ENCODE data around the gene ATRX.
"Not testable (repeated sequence)": the region's sequence is repeated elsewhere in the genome, so short reads cannot be mapped to it uniquely, and the experiment has no call there.

ATRX gene

DNA sequence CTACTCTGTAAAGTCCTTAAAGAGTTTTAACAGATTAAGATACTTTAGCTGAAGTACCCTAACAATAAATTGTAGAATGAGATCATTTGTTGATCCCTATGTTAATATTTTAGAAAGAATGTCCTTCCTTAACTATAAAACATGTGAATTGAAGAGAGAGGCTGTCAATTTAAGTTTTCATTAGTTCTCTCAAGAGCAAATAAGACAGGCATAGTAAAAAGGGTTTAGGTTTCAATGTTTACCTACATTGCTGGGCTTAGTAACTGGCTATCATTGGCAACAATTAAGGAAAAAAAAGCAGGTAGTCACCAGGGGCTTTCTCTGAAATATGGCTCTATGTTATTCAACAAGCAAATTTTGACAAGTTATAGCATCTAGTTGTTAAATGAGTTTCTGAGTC, 91.5 kb downstream of the ATRX start:
- Mint-ChIP-seq H3K4me3 (no peak overlapping the region), H3K9me3 (no peaks in the 10 kb centered on the region), H3K36me3 (ENCODE audit: insufficient read depth) (peaks cover 15% of the 10 kb centered on the region), H3K4me1 (ENCODE audit: low read depth in 2 of 2) (peaks cover 0 to 14% of the 10 kb centered on the region in 2 donors), H3K27me3 (no peaks in the 10 kb centered on the region), H3K27ac (peak overlapping the region in 1 of 2 donors; percentile 93)
- DNase-seq (no peak), ATAC-seq (replicated peaks) (no peak)

DNA sequence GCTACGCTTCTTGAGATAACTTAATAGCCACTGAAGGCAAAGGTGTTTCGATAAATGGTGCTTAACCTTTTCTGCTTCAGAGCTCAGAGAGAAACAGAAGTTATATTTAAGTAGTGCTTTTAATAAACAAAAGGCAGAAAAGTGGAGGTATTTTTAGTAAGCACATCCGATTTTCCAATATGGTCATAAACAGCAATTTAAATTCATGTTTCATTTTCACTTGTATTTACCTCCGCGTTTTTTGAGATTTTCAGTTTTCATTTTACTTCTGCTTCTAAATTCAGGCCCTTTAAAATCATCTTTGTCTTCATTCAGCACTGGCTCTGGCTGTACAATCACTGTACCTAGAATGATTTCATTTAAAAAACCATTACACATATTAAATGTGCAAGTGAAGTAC, 92.4 kb downstream of the ATRX start:
- Mint-ChIP-seq H3K4me1 (ENCODE audit: low read depth in 2 of 2) (peaks cover 0 to 10% of the 10 kb centered on the region in 2 donors), H3K4me3 (no peak overlapping the region), H3K36me3 (ENCODE audit: insufficient read depth) (peaks cover 15% of the 10 kb centered on the region), H3K27me3 (no peaks in the 10 kb centered on the region), H3K27ac (peak overlapping the region; percentile 75 to 93), H3K9me3 (no peaks in the 10 kb centered on the region)
- no peak for DNase-seq
- ATAC-seq (replicated peaks) = no peak

DNA sequence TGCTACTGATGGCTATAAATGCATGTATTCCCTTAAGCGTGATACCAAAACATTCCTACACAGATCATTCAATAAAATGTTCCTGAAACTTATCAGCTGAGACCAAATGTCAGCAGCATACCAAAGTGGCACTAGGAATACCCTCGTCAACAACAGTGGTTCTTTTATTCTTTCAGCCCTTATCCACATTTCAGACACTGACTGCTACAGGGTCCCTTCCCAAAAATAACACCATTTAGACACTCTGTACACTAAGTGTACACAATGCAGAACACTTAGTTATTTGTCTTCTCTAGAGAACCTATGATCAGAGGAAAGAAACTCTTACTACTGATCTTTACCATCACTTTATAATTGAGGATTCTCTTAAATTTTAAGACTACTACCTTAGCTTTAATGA, 94.1 kb downstream of the ATRX start:
- ATAC-seq (replicated peaks) (no peak), DNase-seq (no peak)
- Mint-ChIP-seq H3K36me3 (ENCODE audit: insufficient read depth) (peaks cover 9% of the 10 kb centered on the region), H3K9me3 (no peaks in the 10 kb centered on the region), H3K4me3 (no peak overlapping the region), H3K4me1 (ENCODE audit: low read depth in 2 of 2) (peaks cover 0 to 10% of the 10 kb centered on the region in 2 donors), H3K27me3 (no peaks in the 10 kb centered on the region), H3K27ac (no peak overlapping the region)

DNA sequence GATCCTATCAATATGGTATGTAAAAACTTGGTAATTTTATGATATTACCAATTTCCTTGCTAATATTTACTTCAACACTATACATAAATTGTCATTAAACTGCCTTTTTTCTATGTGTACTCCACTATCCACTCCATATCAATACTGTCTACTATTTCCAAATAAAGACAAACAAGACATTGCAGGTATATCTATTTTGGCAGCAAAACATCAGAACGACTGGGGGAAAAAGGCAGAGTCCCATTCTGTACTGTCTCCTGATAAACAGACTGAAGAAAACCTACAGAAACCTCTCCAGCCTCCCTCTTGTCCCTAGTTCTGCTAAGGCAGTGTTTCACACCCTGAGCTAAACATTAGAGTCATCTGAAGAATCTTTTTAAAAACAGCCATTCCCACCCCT, 96.6 kb downstream of the ATRX start:
- H3K36me3 Mint-ChIP-seq (ENCODE audit: insufficient read depth) = peaks cover 18% of the 10 kb centered on the region
- no peak overlapping the region for H3K27ac Mint-ChIP-seq
- H3K4me1 Mint-ChIP-seq (ENCODE audit: low read depth in 2 of 2) = peaks cover 0 to 17% of the 10 kb centered on the region in 2 donors
- no peak overlapping the region for H3K4me3 Mint-ChIP-seq
- no peaks in the 10 kb centered on the region for H3K27me3 Mint-ChIP-seq
- DNase-seq = no peak
- no peak for ATAC-seq (replicated peaks)
- H3K9me3 Mint-ChIP-seq = no peaks in the 10 kb centered on the region

DNA sequence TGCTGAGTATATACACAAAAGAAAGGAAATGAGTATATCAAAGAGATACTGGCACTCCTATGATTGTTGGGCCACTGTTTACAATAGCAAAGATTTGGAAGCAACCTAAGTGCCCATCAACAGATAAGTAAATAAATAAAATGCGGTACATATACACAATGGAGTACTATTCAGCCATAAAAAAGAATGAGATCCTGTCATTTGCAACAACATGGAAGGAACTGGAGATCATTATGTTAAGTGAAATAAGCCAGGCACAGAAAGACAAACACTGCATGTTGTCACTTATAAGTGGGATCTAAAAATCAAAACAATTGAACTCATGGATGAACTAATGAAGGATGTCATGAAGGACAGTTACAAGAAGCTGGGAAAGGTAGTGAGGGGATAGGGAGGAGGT, 100.3 kb downstream of the ATRX start:
- not testable (repeated sequence) for H3K27me3 Mint-ChIP-seq; H3K4me3 Mint-ChIP-seq; H3K9me3 Mint-ChIP-seq; H3K27ac Mint-ChIP-seq; DNase-seq; ATAC-seq (replicated peaks)
- Mint-ChIP-seq H3K4me1 (ENCODE audit: low read depth in 2 of 2) (peaks cover 3 to 18% of the 10 kb centered on the region in 2 donors), H3K36me3 (ENCODE audit: insufficient read depth) (peaks cover 24% of the 10 kb centered on the region)

DNA sequence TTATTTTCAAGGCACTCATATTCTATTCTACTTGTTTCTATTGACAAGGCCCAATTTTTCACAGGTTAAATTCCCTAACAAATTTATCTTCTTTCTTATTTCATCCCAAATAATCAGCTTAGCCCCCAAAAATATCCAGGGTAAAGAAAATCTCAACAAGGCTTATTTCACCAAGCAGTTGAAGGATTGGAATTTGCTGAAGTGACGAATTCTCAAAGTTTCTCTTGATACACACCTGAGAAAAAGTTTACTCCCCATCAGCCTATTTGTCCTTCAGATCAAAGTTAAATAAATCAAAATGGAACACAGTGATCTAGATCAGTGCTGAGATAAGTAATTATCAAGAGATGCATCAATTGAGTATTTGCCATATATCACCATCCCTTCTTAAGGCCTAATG, 106.9 kb downstream of the ATRX start:
- H3K27ac Mint-ChIP-seq = no peak overlapping the region
- H3K4me3 Mint-ChIP-seq = no peak overlapping the region
- no peak for ATAC-seq (replicated peaks)

DNA sequence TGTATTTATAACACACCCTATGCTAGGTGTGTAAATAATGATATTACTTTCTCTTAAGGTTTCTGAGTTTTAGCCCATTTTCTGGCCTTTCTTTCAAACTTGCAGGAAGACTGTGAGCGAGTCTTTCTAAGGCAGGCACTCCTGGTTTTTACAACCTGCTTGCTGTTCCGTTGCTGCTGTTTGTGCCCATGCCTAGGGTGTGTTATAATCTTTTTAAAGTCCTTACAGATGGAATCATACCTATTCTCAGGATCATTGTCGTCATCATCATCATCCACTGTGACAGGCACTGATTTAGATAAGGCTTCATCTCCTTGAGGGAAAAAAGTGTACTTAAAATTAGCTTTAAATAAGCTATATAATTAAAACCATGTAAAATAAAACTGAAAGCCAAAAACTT, 110.0 kb downstream of the ATRX start:
- no peaks in the 10 kb centered on the region for H3K4me1 Mint-ChIP-seq (ENCODE audit: low read depth in 2 of 2)
- DNase-seq (no peak), ATAC-seq (replicated peaks) (no peak)

More for the DNA sequence above, 106.9 kb downstream of the ATRX start:
- no peak for DNase-seq
- Mint-ChIP-seq H3K4me1 (ENCODE audit: low read depth in 2 of 2) (peaks cover 3 to 11% of the 10 kb centered on the region in 2 donors), H3K36me3 (ENCODE audit: insufficient read depth) (peaks cover 24% of the 10 kb centered on the region), H3K27me3 (no peaks in the 10 kb centered on the region), H3K9me3 (no peaks in the 10 kb centered on the region)

DNA sequence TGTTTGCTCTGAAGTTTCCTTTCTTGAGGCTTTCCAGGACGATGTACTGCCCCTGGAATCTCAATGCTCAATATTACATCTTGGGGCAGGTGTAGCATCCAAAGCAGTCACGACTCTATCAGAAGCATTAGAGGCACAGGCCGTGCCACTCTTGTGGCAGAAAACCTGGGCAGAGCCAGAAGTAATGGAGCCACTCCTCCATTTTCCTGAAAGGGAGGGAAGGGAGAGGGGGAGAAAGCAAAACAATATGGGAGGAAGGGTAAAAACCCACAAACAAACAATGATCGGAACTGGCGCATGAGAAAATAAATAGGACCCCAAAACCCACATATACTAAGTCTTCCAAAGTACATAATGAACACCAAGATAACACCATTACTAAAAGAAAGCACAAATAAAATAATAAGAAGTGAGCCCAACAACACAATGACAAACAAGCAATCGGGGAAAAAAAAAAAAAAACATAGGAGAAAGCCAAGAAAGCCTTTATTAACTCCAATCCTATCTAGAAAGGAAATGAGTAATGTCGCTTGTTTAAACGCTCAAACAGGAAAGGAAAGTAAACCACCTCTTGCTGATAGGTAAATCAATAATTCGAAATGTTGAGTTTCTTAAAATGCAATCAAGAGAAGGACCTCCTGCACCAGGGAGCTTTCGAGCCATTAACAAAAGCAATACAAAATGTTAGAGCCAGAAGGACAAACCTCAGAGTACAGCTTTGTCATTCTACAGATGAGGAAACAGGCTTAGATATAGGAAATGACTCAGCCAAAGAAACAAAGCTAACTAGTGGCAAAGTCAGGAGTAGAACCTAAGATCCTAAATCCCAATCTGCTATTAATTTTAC, 117.4 kb downstream of the ATRX start:
- H3K27ac Mint-ChIP-seq = peak overlapping the region in 1 of 2 donors; percentile 46
- ATAC-seq (replicated peaks) (no peak), DNase-seq (no peak)
- H3K4me3 Mint-ChIP-seq = no peak overlapping the region
- H3K27me3 Mint-ChIP-seq = no peaks in the 10 kb centered on the region
- H3K4me1 Mint-ChIP-seq (ENCODE audit: low read depth in 2 of 2) = peaks cover 1 to 5% of the 10 kb centered on the region in 2 donors
- no peaks in the 10 kb centered on the region for H3K9me3 Mint-ChIP-seq
- peaks cover 16% of the 10 kb centered on the region for H3K36me3 Mint-ChIP-seq (ENCODE audit: insufficient read depth)

More for the DNA sequence above, 110.0 kb downstream of the ATRX start:
- Mint-ChIP-seq H3K9me3 (no peaks in the 10 kb centered on the region), H3K36me3 (ENCODE audit: insufficient read depth) (peaks cover 20% of the 10 kb centered on the region), H3K4me3 (no peak overlapping the region), H3K27ac (no peak overlapping the region), H3K27me3 (no peaks in the 10 kb centered on the region)

DNA sequence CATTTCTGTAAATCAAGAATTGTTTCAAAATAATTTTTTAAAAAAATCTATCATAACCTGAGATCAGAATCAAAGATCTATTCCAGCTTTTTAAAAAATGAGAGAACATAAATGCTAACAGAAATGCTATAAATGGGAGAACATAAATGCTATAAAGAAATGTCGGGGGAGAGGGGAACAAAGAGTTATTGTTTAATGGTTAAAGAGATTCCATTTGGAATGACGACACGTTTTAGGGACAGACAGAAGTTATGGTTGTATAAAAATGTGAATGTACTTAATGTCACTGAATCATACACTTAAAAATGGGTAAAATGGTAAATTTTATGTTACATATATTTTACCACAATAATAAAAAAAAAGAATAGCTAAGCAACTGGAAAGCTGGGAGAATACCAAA, 127.1 kb downstream of the ATRX start:
- H3K27ac Mint-ChIP-seq = peak overlapping the region in 1 of 2 donors; percentile 74
- peaks cover 23% of the 10 kb centered on the region for H3K36me3 Mint-ChIP-seq (ENCODE audit: insufficient read depth)
- ATAC-seq (replicated peaks) (no peak), DNase-seq (no peak)
- no peaks in the 10 kb centered on the region for H3K9me3 Mint-ChIP-seq
- no peaks in the 10 kb centered on the region for H3K27me3 Mint-ChIP-seq
- no peaks in the 10 kb centered on the region for H3K4me1 Mint-ChIP-seq (ENCODE audit: low read depth in 2 of 2)
- no peak overlapping the region for H3K4me3 Mint-ChIP-seq

DNA sequence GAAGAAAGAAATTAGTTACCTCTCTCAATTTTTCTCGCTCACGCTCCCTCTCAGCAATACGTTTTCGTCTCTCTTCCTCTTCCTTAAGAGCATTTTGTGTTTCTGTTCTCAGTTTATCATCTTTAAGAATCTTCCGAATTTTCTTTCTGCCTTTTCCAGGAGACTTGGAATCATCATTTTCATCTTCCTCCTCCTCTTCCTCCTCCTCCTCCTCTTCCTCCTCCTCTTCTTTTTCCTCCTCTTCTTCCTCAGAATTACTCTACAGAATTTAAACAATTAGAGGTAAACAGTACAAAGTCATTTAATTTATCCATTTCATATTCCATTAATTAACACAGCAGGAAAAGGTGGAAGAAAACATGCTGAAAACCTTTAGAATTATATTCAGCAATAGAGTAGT, 133.9 kb downstream of the ATRX start:
- no peak for DNase-seq
- ATAC-seq (replicated peaks) = no peak
- no peaks in the 10 kb centered on the region for H3K27me3 Mint-ChIP-seq
- no peak overlapping the region for H3K4me3 Mint-ChIP-seq
- H3K36me3 Mint-ChIP-seq (ENCODE audit: insufficient read depth) = peaks cover 49% of the 10 kb centered on the region
- H3K9me3 Mint-ChIP-seq = no peaks in the 10 kb centered on the region
- peaks cover 4 to 8% of the 10 kb centered on the region in 2 donors for H3K4me1 Mint-ChIP-seq (ENCODE audit: low read depth in 2 of 2)
- peak overlapping the region in 1 of 2 donors; percentile 49 for H3K27ac Mint-ChIP-seq

DNA sequence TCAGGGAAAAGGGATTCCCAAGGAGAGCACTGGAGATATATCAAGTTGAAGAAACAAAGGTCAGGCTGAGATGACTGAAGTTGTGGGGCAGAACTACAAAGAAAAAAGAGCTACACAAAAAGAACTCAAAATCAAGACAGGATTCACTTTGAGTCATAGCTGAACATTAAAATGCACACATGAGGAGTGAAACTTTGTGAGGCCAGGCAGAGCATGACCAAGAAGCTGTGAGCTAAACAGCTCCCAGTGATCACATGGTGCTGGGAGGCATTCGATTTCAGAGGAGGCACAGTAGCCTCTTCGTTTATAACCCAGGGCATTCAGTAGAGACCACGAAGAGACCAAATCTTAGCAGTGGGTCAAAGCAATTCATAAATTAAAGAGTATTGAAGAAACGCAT, 145.3 kb downstream of the ATRX start:
- H3K27ac Mint-ChIP-seq = no peak overlapping the region
- no peaks in the 10 kb centered on the region for H3K27me3 Mint-ChIP-seq
- H3K4me3 Mint-ChIP-seq = no peak overlapping the region
- ATAC-seq (replicated peaks) (no peak), DNase-seq (no peak)
- H3K36me3 Mint-ChIP-seq (ENCODE audit: insufficient read depth) = peaks cover 53% of the 10 kb centered on the region
- no peaks in the 10 kb centered on the region for H3K9me3 Mint-ChIP-seq
- peaks cover 5 to 15% of the 10 kb centered on the region in 2 donors for H3K4me1 Mint-ChIP-seq (ENCODE audit: low read depth in 2 of 2)

DNA sequence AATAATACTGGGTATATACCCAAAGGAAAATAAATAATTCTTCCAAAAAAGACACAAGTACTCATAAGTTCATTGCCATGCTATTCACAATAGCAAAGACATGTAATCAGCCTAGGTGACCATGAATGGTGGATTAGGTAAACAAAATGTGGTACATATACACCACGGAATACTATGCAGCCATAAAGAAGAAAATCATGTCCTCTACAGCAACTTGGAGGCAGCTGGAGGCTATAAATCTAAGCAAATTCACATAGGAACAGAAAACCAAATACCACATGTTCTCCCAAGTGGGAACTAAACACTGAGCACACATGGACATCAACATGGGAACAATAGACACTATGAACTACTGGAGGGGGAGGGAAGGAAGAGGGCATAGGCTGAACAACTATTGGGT, 146.2 kb downstream of the ATRX start:
- H3K36me3 Mint-ChIP-seq (ENCODE audit: insufficient read depth) = peaks cover 52% of the 10 kb centered on the region
- DNase-seq (no peak), ATAC-seq (replicated peaks) (no peak)
- no peaks in the 10 kb centered on the region for H3K27me3 Mint-ChIP-seq
- H3K4me3 Mint-ChIP-seq = no peak overlapping the region
- H3K4me1 Mint-ChIP-seq (ENCODE audit: low read depth in 2 of 2) = peaks cover 5 to 14% of the 10 kb centered on the region in 2 donors
- no peaks in the 10 kb centered on the region for H3K9me3 Mint-ChIP-seq
- H3K27ac Mint-ChIP-seq = peak overlapping the region; percentile 13 to 68

DNA sequence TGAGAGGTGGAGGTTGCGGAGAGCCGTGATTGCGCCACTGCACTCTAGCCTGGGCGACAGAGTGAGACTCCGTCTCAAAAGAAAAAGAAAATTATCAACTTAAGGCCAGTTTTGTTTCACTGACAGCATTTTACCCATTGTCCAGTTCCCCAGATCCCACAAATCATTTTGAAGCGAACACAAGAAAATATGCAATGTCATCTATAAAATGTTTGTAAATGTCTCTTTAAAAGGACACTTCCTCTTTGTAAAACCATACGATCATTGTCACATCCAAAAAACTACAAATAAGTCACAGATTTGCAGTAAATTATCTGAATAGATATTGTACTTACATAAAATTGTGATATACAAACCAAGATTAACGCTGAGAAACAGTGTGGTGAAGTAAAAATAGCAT, 147.6 kb downstream of the ATRX start:
- no peak overlapping the region for H3K4me3 Mint-ChIP-seq
- no peaks in the 10 kb centered on the region for H3K9me3 Mint-ChIP-seq
- H3K27ac Mint-ChIP-seq = no peak overlapping the region
- no peak for ATAC-seq (replicated peaks)
- no peaks in the 10 kb centered on the region for H3K27me3 Mint-ChIP-seq
- H3K4me1 Mint-ChIP-seq (ENCODE audit: low read depth in 2 of 2) = peaks cover 5 to 14% of the 10 kb centered on the region in 2 donors
- DNase-seq = no peak
- H3K36me3 Mint-ChIP-seq (ENCODE audit: insufficient read depth) = peaks cover 50% of the 10 kb centered on the region

DNA sequence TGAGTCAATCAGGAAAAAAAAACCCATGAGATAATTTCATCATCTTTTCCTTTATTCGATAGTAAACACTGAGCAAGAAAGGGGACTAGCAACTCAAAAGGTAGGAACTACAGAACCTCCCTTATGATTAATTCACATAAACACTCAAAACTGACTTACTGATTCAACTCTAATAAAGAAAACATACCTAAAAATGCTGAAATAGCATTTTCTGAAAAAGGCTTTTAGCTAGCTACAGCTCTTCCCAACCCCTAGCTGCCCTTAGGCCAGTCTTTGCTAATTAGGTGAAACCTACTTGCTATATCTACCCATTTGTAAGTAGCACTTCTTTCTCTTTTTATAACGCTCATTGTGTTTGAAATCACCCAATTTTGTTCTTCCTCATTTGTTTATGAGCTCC, 150.6 kb downstream of the ATRX start:
- Mint-ChIP-seq H3K4me1 (ENCODE audit: low read depth in 2 of 2) (peaks cover 4 to 7% of the 10 kb centered on the region in 2 donors), H3K27me3 (no peaks in the 10 kb centered on the region), H3K27ac (no peak overlapping the region), H3K4me3 (no peak overlapping the region), H3K36me3 (ENCODE audit: insufficient read depth) (peaks cover 63% of the 10 kb centered on the region), H3K9me3 (no peaks in the 10 kb centered on the region)
- DNase-seq (no peak), ATAC-seq (replicated peaks) (no peak)
